Measurements from ENCODE around the gene FAM167B.
A peak's percentile ranks its signal among the peaks of the same experiment; 100 is the strongest.

The FAM167B gene

GRCh38 chr1:32246888-32247273 lies at the start of gene FAM167B:
Gene FAM167B, plus strand, starts transcription at chr1:32247222. Its CDS starts 200 bp downstream, at chr1:32247422.
- DNase-seq: no peak

- DNase-seq: no peak
These were observed 49.2 kb upstream of the FAM167B start for GRCh38 chr1:32197837-32198236.

GRCh38 chr1:32198237-32199042 lies 48.6 kb upstream of the FAM167B start:
- DNase-seq: no peak

- no peak for DNase-seq
These were observed 47.8 kb upstream of the FAM167B start for GRCh38 chr1:32199043-32199716.

GRCh38 chr1:32199717-32200072 lies 47.3 kb upstream of the FAM167B start:
- no peak for DNase-seq

- DNase-seq: peak in 1 of 2 experiments; percentile 36
These were observed 46.6 kb upstream of the FAM167B start, which contains the start of gene CCDC28B for GRCh38 chr1:32200226-32201010. Gene CCDC28B, plus strand, starts transcription at chr1:32200595. Its CDS starts 1,341 bp downstream, at chr1:32201936.

- DNase-seq: no peak
These were observed 45.8 kb upstream of the FAM167B start for GRCh38 chr1:32201011-32201855.

- no peak for DNase-seq
These were observed 42.1 kb upstream of the FAM167B start for GRCh38 chr1:32204943-32205361.

GRCh38 chr1:32205401-32206370 lies 41.3 kb upstream of the FAM167B start, which contains the start of gene IQCC:
Gene IQCC, plus strand, starts transcription at chr1:32205671. Its CDS starts 11 bp downstream, at chr1:32205682.
- DNase-seq: peak; percentile 89 to 92

- no peak for DNase-seq
These were observed 38.6 kb upstream of the FAM167B start for GRCh38 chr1:32208469-32208868.

- DNase-seq: no peak
These were observed 38.1 kb upstream of the FAM167B start, which contains the start of gene DCDC2B for GRCh38 chr1:32208891-32209328. Gene DCDC2B, plus strand, starts transcription at chr1:32209089. Its CDS starts 5 bp downstream, at chr1:32209094.

GRCh38 chr1:32215629-32216480 lies 31.2 kb upstream of the FAM167B start:
- peak; percentile 18 to 50 for DNase-seq

GRCh38 chr1:32216566-32216965 lies 30.5 kb upstream of the FAM167B start:
- no peak for DNase-seq

GRCh38 chr1:32219022-32219421 lies 28.0 kb upstream of the FAM167B start:
- no peak for DNase-seq

GRCh38 chr1:32220746-32221580 lies 26.1 kb upstream of the FAM167B start:
- DNase-seq: no peak

- DNase-seq: no peak
These were observed 25.4 kb upstream of the FAM167B start for GRCh38 chr1:32221581-32221979.

GRCh38 chr1:32221980-32222755 lies 24.9 kb upstream of the FAM167B start, which contains the start of the genes EIF3I and TMEM234:
Gene EIF3I, plus strand, starts transcription at chr1:32222407. Its CDS starts 35 bp downstream, at chr1:32222442.
Gene TMEM234, minus strand, starts transcription at chr1:32222353. Its CDS starts 31 bp downstream, at chr1:32222322.
- peak; percentile 88 to 89 for DNase-seq

GRCh38 chr1:32223683-32224082 lies 23.3 kb upstream of the FAM167B start:
- no peak for DNase-seq
